K562 (cell line): Measurements from ENCODE around the gene TMSB10.

Source experiments
- CSDE1 ChIP-seq, 2 experiments: fragments of 450-650 bp; IDR thresholded peaks; 2 replicates each; pipeline ENCODE4 v1.6.1; 2016; ENCODE audit warnings: mild to moderate bottlenecking in 1 of 2
- EP300 ChIP-seq: IDR thresholded peaks from 2 replicates; pipeline ENCODE4 v1.6.1; 2012; ENCODE audit warnings: low read length, improper control_type of control experiment
- POLR2A ChIP-seq: fragments of 450-650 bp; conservative IDR thresholded peaks from 2 replicates; pipeline ENCODE4 v1.6.1; 2016
- SPI1 ChIP-seq: IDR thresholded peaks from 2 replicates; pipeline ENCODE4 v1.6.1; 2011; ENCODE audit warnings: low read depth, low read length, control low read depth, borderline replicate concordance
- ZKSCAN3 ChIP-seq: fragments of 250-450 bp; sonication (Bioruptor Pico); IDR thresholded peaks from 2 replicates; pipeline ENCODE4 v1.4.0; 2020
- TF ChIP-seq, protein P1 (sequence below): sonication (generic); formaldehyde crosslinking; IDR thresholded peaks from 2 replicates; pipeline ENCODE4 v1.8.0; 2023; ENCODE audit warnings: missing genetic modification reagents, mild to moderate bottlenecking, borderline replicate concordance
- TF ChIP-seq, protein P2 (sequence below): fragments of 450-650 bp; IDR thresholded peaks from 2 replicates; pipeline ENCODE4 v1.6.1; 2016; ENCODE audit warnings: missing biosample characterization, missing genetic modification characterization

DNA sequence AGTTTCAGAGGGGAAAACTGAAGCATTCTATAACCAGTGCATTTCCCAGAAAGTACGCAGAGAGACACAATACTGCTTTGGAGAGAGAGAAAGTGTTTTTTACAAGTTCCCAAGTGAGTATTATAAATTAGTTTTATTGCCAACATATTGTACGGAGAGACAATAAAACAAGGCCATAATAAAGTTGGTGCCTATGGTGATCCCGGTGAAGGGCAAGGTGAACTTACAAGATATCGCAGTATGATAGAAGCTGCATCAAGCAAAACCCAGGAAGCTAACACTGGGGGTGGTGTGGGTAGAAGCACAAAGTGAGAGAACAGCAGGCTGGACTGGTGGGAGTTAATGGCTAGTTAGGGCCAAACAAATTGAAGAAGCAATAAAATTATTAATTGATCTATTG is 7.5 kb downstream of the TMSB10 start:
- TF ChIP-seq SPI1 (no peak), CSDE1 (IDR thresholded peaks at IDR 0.05) (no peak), EP300 (no peak), ZKSCAN3 (no peak), POLR2A (no peak)
- TF ChIP-seq, protein P1, sequence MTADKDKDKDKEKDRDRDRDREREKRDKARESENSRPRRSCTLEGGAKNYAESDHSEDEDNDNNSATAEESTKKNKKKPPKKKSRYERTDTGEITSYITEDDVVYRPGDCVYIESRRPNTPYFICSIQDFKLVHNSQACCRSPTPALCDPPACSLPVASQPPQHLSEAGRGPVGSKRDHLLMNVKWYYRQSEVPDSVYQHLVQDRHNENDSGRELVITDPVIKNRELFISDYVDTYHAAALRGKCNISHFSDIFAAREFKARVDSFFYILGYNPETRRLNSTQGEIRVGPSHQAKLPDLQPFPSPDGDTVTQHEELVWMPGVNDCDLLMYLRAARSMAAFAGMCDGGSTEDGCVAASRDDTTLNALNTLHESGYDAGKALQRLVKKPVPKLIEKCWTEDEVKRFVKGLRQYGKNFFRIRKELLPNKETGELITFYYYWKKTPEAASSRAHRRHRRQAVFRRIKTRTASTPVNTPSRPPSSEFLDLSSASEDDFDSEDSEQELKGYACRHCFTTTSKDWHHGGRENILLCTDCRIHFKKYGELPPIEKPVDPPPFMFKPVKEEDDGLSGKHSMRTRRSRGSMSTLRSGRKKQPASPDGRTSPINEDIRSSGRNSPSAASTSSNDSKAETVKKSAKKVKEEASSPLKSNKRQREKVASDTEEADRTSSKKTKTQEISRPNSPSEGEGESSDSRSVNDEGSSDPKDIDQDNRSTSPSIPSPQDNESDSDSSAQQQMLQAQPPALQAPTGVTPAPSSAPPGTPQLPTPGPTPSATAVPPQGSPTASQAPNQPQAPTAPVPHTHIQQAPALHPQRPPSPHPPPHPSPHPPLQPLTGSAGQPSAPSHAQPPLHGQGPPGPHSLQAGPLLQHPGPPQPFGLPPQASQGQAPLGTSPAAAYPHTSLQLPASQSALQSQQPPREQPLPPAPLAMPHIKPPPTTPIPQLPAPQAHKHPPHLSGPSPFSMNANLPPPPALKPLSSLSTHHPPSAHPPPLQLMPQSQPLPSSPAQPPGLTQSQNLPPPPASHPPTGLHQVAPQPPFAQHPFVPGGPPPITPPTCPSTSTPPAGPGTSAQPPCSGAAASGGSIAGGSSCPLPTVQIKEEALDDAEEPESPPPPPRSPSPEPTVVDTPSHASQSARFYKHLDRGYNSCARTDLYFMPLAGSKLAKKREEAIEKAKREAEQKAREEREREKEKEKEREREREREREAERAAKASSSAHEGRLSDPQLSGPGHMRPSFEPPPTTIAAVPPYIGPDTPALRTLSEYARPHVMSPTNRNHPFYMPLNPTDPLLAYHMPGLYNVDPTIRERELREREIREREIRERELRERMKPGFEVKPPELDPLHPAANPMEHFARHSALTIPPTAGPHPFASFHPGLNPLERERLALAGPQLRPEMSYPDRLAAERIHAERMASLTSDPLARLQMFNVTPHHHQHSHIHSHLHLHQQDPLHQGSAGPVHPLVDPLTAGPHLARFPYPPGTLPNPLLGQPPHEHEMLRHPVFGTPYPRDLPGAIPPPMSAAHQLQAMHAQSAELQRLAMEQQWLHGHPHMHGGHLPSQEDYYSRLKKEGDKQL (CRISPR knock-in tag), result no peak
- TF ChIP-seq, protein P2, sequence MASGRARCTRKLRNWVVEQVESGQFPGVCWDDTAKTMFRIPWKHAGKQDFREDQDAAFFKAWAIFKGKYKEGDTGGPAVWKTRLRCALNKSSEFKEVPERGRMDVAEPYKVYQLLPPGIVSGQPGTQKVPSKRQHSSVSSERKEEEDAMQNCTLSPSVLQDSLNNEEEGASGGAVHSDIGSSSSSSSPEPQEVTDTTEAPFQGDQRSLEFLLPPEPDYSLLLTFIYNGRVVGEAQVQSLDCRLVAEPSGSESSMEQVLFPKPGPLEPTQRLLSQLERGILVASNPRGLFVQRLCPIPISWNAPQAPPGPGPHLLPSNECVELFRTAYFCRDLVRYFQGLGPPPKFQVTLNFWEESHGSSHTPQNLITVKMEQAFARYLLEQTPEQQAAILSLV, result no peak
